ENCODE data around the gene TMEM201.

TMEM201 gene

GRCh38 chr1:9612871-9613624 lies 24.3 kb downstream of the TMEM201 start:
- peaks cover 8 to 61% (median 44%) of the 10 kb centered on the region in 3 donors for H3K36me3 ChIP-seq
- no peak for DNase-seq
- no peaks in the 10 kb centered on the region for H3K4me1 ChIP-seq
- TF ChIP-seq, protein P1, sequence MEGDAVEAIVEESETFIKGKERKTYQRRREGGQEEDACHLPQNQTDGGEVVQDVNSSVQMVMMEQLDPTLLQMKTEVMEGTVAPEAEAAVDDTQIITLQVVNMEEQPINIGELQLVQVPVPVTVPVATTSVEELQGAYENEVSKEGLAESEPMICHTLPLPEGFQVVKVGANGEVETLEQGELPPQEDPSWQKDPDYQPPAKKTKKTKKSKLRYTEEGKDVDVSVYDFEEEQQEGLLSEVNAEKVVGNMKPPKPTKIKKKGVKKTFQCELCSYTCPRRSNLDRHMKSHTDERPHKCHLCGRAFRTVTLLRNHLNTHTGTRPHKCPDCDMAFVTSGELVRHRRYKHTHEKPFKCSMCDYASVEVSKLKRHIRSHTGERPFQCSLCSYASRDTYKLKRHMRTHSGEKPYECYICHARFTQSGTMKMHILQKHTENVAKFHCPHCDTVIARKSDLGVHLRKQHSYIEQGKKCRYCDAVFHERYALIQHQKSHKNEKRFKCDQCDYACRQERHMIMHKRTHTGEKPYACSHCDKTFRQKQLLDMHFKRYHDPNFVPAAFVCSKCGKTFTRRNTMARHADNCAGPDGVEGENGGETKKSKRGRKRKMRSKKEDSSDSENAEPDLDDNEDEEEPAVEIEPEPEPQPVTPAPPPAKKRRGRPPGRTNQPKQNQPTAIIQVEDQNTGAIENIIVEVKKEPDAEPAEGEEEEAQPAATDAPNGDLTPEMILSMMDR (IDR thresholded peaks at IDR 0.05): no peak
- intact Hi-C loops (cut with DNase I; ENCODE audit: low total_unique reads): no loop called here
- peaks cover 0 to 7% of the 10 kb centered on the region in 2 donors for H3K27me3 ChIP-seq
- H3K9me3 ChIP-seq: no peaks in the 10 kb centered on the region
- H3K4me3 ChIP-seq: no peak overlapping the region
- no peak overlapping the region for H3K27ac ChIP-seq

GRCh38 chr1:9613625-9614299 lies 25.1 kb downstream of the TMEM201 start:
- intact Hi-C loops (cut with DNase I; ENCODE audit: low total_unique reads): no loop called here
- Histone ChIP-seq H3K27ac (no peak overlapping the region), H3K9me3 (no peaks in the 10 kb centered on the region), H3K4me3 (no peak overlapping the region), H3K4me1 (no peaks in the 10 kb centered on the region), H3K36me3 (peaks cover 8 to 54% (median 44%) of the 10 kb centered on the region in 3 donors), H3K27me3 (peaks cover 0 to 14% of the 10 kb centered on the region in 2 donors)
- no peak for DNase-seq
- TF ChIP-seq, protein P1 (IDR thresholded peaks at IDR 0.05): no peak

GRCh38 chr1:9615316-9616063 lies 26.8 kb downstream of the TMEM201 start:
- Histone ChIP-seq H3K4me1 (no peaks in the 10 kb centered on the region), H3K27me3 (peaks cover 0 to 22% of the 10 kb centered on the region in 2 donors), H3K9me3 (no peaks in the 10 kb centered on the region), H3K27ac (no peak overlapping the region), H3K36me3 (peaks cover 8 to 36% (median 32%) of the 10 kb centered on the region in 3 donors), H3K4me3 (no peak overlapping the region)
- intact Hi-C loops (cut with DNase I; ENCODE audit: low total_unique reads): no loop called here
- TF ChIP-seq, protein P1 (IDR thresholded peaks at IDR 0.05): peak; percentile 21 to 43
- peak in 1 of 2 donors; percentile 41 for DNase-seq

GRCh38 chr1:9618909-9619679 lies 30.4 kb downstream of the TMEM201 start:
- no peaks in the 10 kb centered on the region for H3K9me3 ChIP-seq
- peaks cover 0 to 26% of the 10 kb centered on the region in 2 donors for H3K27me3 ChIP-seq
- intact Hi-C loops (cut with DNase I; ENCODE audit: low total_unique reads): no loop called here
- H3K36me3 ChIP-seq: peaks cover 0 to under 1% (median 0%) of the 10 kb centered on the region in 3 donors
- TF ChIP-seq, protein P1 (IDR thresholded peaks at IDR 0.05): no peak
- H3K4me1 ChIP-seq: no peaks in the 10 kb centered on the region
- H3K27ac ChIP-seq: no peak overlapping the region
- no peak for DNase-seq
- no peak overlapping the region for H3K4me3 ChIP-seq

- H3K4me1 ChIP-seq: no peaks in the 10 kb centered on the region
- no peaks in the 10 kb centered on the region for H3K36me3 ChIP-seq
- no peak overlapping the region for H3K27ac ChIP-seq
- H3K9me3 ChIP-seq: no peaks in the 10 kb centered on the region
- peaks cover 0 to 37% of the 10 kb centered on the region in 2 donors for H3K27me3 ChIP-seq
- no peak for DNase-seq
- no peak overlapping the region for H3K4me3 ChIP-seq
- intact Hi-C loops (cut with DNase I; ENCODE audit: low total_unique reads): no loop called here
- TF ChIP-seq, protein P1 (IDR thresholded peaks at IDR 0.05): no peak
Observed at GRCh38 chr1:9621032-9621431, 32.3 kb downstream of the TMEM201 start.

All from tibial artery (tissue), 4 donors.